ENCODE data around the gene TRIM7.

TRIM7 gene

DNA sequence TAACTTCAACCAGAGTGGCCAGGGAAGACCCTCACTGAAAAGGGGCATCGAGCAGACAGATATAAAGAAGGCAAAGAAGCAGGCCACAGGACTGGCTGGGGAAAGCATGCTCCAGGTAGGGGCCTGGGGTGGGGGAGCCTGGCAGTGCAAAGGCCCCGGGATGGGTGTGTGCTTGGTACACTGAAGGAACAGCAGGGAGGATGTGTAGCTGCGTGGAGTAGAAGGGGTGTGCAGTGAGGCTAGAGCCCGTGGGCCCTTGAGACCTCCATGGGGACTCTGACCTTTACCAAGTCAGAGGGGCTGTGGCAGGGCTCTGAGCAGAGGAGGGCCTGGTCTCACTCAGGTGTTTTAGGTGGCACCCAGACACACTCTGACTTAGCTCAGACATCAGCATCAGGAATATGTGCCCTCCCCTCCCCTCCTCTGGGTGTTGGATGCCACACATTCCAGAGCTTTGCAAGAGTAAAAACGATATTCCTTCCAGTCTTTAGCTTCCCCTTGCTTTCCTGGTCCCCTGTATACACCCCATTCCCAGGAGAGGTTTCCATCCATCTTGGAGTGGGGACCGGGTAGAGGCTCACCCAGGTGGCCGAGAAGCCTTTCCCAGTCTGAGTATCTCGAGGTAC, 7.6 kb downstream of the TRIM7 start:
- TF ChIP-seq, protein P1, sequence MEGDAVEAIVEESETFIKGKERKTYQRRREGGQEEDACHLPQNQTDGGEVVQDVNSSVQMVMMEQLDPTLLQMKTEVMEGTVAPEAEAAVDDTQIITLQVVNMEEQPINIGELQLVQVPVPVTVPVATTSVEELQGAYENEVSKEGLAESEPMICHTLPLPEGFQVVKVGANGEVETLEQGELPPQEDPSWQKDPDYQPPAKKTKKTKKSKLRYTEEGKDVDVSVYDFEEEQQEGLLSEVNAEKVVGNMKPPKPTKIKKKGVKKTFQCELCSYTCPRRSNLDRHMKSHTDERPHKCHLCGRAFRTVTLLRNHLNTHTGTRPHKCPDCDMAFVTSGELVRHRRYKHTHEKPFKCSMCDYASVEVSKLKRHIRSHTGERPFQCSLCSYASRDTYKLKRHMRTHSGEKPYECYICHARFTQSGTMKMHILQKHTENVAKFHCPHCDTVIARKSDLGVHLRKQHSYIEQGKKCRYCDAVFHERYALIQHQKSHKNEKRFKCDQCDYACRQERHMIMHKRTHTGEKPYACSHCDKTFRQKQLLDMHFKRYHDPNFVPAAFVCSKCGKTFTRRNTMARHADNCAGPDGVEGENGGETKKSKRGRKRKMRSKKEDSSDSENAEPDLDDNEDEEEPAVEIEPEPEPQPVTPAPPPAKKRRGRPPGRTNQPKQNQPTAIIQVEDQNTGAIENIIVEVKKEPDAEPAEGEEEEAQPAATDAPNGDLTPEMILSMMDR (conservative IDR thresholded peaks at IDR 0.05; ENCODE audit: control insufficient read depth, insufficient read depth, low read depth, low read length) = no peak
- DNase-seq (ENCODE audit: low read depth) = no peak

DNA sequence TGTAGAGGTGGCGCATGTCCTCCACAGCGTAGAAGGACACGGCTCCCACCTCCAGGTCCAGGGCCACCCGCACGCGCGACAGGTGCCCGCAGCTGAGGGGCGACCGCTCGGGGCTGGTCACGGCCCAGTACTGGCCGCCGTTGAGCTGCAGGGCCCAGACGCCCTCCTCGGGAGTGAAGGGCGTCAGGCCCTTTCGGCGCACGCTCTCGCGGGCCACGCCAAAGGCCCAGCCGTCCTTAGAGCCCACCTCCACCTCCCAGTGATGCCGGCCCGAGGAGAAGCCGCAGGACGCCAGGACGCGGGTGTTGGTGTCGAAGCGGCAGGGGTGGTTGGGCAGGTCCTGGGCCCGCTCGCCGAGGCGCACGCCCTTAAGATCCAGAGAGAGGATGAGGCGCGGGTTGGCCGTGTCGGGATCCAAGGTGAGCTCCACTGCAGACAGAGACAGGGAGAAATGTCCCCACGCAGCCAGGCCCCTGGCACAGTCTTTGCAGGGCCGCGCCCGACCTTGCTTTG, 9.7 kb downstream of the TRIM7 start:
- TF ChIP-seq, protein P1 (conservative IDR thresholded peaks at IDR 0.05; ENCODE audit: control insufficient read depth, insufficient read depth, low read depth, low read length) = no peak
- no peak overlapping the region for H3K4me3 ChIP-seq (ENCODE audit: control insufficient read depth, low read depth, low read length)
- DNase-seq (ENCODE audit: low read depth) = no peak

More for the DNA sequence above, 7.6 kb downstream of the TRIM7 start:
- no peak overlapping the region for H3K4me3 ChIP-seq (ENCODE audit: control insufficient read depth, low read depth, low read length)

DNA sequence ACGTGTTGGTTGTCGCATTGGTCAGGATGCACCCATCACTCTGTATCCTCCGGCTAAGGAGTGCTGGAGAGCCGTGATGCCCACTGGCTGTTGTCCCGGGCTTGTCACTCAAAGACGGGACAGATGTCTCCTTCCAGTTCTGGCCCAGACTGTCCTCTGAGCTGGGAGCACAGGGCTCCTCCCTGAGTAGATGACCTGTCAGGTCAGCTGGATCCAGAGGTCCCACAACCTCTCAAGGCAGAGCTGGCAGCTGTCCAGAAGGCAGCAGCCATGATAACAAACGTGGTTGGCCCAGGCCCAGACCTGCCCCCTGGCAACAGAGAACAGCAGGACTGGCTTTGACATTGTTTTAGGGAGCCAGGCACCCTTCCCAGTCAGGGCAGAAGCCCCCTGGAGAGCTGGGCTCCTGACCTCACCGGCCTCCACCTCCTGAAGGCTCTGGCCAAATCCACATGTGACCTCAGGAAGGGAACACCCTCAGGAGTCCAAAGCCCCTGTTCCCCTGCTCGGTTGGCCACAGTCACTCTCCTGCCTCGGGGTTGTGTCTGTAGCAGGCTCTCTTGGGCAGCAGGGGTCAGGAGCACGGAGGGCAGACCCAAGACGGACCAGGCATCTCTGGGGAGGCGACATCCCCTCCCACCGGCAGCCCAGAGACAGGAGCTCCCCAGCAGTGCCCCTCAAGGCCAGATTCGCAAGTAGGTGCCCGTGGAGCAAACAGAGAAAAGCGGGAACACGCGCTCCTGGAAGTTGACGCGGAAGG, 10.3 kb downstream of the TRIM7 start:
- H3K4me3 ChIP-seq (ENCODE audit: control insufficient read depth, low read depth, low read length) = no peak overlapping the region
- DNase-seq (ENCODE audit: low read depth) = no peak
- TF ChIP-seq, protein P1 (conservative IDR thresholded peaks at IDR 0.05; ENCODE audit: control insufficient read depth, insufficient read depth, low read depth, low read length) = no peak

DNA sequence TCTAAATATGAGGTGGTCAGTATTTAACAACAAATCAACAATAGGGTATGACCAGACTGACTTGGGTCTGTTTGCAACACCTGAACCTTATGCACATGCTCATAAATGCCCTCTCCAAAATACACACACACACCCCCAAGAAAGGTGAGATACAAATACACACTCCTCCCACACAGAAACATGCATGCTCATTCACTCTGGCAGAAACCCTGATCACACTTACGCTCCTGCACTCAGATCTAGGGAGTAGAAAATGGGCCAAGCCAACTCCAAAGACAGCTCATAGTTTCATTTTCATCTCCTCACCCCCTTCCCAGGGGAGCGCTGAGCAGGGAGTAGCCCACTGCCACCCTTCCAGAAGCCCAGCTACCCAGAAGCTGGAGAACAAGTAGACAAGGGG, 11.3 kb downstream of the TRIM7 start:
- no peak overlapping the region for H3K4me3 ChIP-seq (ENCODE audit: control insufficient read depth, low read depth, low read length)
- DNase-seq (ENCODE audit: low read depth) = no peak
- TF ChIP-seq, protein P1 (conservative IDR thresholded peaks at IDR 0.05; ENCODE audit: control insufficient read depth, insufficient read depth, low read depth, low read length) = no peak

DNA sequence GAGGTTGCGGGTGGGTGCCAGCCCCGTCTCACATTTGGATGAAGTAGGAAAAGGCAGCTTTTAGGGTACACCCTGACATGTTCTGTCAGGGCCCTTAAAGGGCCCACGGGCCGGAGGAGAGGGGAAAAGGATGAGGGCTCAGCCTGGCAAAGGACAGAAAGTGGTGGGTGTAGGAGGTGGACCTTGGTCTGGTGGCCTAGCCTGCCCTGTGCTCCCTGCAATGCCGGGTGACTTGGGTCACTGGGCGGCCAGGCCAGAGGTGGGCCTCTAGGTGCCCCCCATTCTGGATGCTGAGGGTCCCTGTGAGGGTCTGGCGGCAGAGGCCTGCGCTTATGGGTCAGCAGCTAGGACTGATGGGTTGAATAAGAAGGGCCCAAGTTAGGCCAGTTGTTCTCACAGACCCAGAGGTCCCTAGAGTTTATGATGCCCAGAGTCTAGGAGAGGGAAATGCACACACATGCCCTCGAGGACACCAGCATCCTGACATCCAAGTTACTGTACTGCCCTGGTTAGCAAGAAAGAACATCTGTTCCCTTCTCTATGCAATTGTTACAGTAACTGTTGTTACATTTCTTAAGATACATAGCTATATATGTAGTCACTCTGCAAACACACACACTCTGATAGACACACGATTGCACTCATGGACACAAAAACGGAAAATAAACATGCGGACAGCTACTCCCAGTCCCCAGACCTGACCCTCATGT, 12.5 kb downstream of the TRIM7 start:
- H3K4me3 ChIP-seq (ENCODE audit: control insufficient read depth, low read depth, low read length) = peak overlapping the region; percentile 72
- peak; percentile 33 for DNase-seq (ENCODE audit: low read depth)
- TF ChIP-seq, protein P1 (conservative IDR thresholded peaks at IDR 0.05; ENCODE audit: control insufficient read depth, insufficient read depth, low read depth, low read length) = no peak

DNA sequence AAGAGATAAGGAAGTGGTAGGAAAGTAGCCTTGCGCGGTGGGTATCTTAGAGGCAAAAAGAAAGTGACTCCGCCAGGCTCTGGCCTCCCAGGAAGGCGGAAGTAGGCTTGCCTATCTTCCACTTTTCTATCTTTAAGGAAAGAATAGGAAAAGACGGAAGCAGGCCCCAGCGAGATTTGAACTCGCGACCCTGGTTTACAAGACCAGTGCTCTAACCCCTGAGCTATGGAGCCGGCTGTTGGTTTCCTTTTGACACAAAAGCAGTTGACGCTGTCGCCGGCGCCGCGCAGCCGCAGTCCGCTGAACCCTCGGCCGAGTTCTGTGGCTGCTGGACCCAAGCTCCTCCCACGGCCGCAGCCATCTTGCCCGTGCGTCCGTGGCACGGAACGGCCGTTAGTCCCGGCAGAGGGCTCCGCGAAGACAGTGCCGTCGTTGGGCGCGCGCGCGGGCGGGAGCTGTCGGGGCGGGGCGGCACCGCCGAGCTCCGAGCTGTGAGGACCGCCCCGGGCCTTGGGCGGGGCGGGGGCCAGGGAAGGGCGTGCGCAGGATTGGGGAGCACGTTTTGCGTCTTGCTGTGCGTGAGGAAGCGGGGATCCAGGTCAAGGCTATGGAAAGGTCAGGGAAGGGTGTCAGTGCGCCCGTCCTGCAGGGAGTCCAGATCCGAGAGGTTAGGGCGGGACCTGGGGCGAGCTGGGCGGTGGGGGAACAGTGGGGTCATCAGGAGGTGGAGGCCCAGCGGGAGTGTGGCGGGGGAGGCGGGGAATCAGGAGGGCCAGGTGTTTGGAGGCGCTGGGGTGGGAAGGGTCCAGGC, 13.3 kb downstream of the TRIM7 start:
- TF ChIP-seq, protein P1 (conservative IDR thresholded peaks at IDR 0.05; ENCODE audit: control insufficient read depth, insufficient read depth, low read depth, low read length) = no peak
- peak overlapping the region; percentile 87 for H3K4me3 ChIP-seq (ENCODE audit: control insufficient read depth, low read depth, low read length)
- DNase-seq (ENCODE audit: low read depth) = peak; percentile 94

Data from fibroblast of mammary gland (primary cell).